Duodenal mucosa (tissue), 2 donors: Measurements from ENCODE around the gene SH2D3A.

Source experiments
- H3K27ac ChIP-seq: one replicate; pipeline ENCODE4 v1.7.0; 2013; ENCODE audit warnings: low read depth, low read length
- H3K27me3 ChIP-seq, 2 donors: one replicate each; pipeline ENCODE4 v1.7.0; 2013; ENCODE audit warnings: low read length in 2 of 2, control low read depth in 1 of 2; ENCODE audit not compliant: insufficient read depth in 2 of 2, control insufficient read depth in 1 of 2
- H3K36me3 ChIP-seq, 2 donors: one replicate each; pipeline ENCODE4 v1.7.0; 2013; ENCODE audit warnings: low read length in 2 of 2, control low read depth in 1 of 2; ENCODE audit not compliant: insufficient read depth in 2 of 2, control insufficient read depth in 1 of 2
- H3K4me1 ChIP-seq, 2 donors: one replicate each; pipeline ENCODE4 v1.7.0; 2013; ENCODE audit warnings: low read length in 2 of 2, control low read depth in 1 of 2; ENCODE audit not compliant: insufficient read depth in 2 of 2, control insufficient read depth in 1 of 2
- H3K4me3 ChIP-seq, 2 donors: one replicate each; pipeline ENCODE4 v1.7.0; 2013; ENCODE audit warnings: low read length in 2 of 2, low read depth in 1 of 2
- H3K9ac ChIP-seq, 2 donors: one replicate each; pipeline ENCODE4 v1.7.0; 2013; ENCODE audit warnings: low read length in 2 of 2, low read depth in 1 of 2
- H3K9me3 ChIP-seq, 2 donors: one replicate each; pipeline ENCODE4 v1.7.0; 2013; ENCODE audit warnings: low read length in 2 of 2, control low read depth in 1 of 2; ENCODE audit not compliant: control insufficient read depth in 1 of 2

Gene SH2D3A

DNA sequence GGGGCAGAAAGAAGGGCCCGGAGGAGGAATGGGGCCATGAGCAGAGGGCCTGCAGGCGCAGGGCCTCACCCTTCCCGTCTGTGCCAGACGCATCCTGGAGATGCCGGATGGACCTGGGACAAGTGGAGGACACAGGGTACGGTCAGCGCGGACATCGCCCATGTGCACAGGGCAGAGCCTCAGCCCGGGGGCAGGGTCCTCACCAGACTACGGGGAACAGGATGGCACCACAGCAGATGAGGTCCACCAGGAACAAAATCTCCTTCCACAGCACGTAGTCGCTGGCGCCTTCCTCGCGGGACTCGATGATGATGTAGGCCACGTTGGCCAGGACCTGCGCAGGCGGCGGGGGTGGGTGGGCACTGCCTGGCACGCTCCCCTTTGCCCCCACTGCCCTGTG, 35.4 kb downstream of the SH2D3A start:
- Histone ChIP-seq H3K36me3 (peaks cover 15 to 22% of the 10 kb centered on the region in 2 donors), H3K27me3 (no peaks in the 10 kb centered on the region), H3K4me1 (peaks cover 15 to 19% of the 10 kb centered on the region in 2 donors), H3K9ac (no peak overlapping the region), H3K9me3 (no peaks in the 10 kb centered on the region), H3K4me3 (no peak overlapping the region), H3K27ac (no peak overlapping the region)

- no peak overlapping the region for H3K27ac ChIP-seq
- peaks cover 13 to 17% of the 10 kb centered on the region in 2 donors for H3K4me1 ChIP-seq
- H3K9ac ChIP-seq, result no peak overlapping the region
Observed at GRCh38 chr19:6730941-6731670, 36.1 kb downstream of the SH2D3A start.

GRCh38 chr19:6730153-6730804, 37.0 kb downstream of the SH2D3A start:
- Histone ChIP-seq H3K27me3 (no peaks in the 10 kb centered on the region), H3K4me1 (peaks cover 13 to 14% of the 10 kb centered on the region in 2 donors), H3K9ac (peak overlapping the region; percentile 26 to 75), H3K9me3 (no peaks in the 10 kb centered on the region), H3K27ac (peak overlapping the region; percentile 42), H3K36me3 (peaks cover 13 to 22% of the 10 kb centered on the region in 2 donors), H3K4me3 (peak overlapping the region; percentile 68 to 71)

More at GRCh38 chr19:6730941-6731670, 36.1 kb downstream of the SH2D3A start:
- Histone ChIP-seq H3K36me3 (peaks cover 15 to 22% of the 10 kb centered on the region in 2 donors), H3K4me3 (no peak overlapping the region), H3K27me3 (no peaks in the 10 kb centered on the region), H3K9me3 (no peaks in the 10 kb centered on the region)

- peak overlapping the region; percentile 26 to 75 for H3K9ac ChIP-seq
- H3K4me1 ChIP-seq, result peaks cover 12 to 15% of the 10 kb centered on the region in 2 donors
- H3K27ac ChIP-seq, result no peak overlapping the region
- H3K27me3 ChIP-seq, result no peaks in the 10 kb centered on the region
- H3K9me3 ChIP-seq, result no peaks in the 10 kb centered on the region
- H3K36me3 ChIP-seq, result peaks cover 13 to 22% of the 10 kb centered on the region in 2 donors
- peak overlapping the region; percentile 68 to 71 for H3K4me3 ChIP-seq
Observed at GRCh38 chr19:6729573-6730152, 37.6 kb downstream of the SH2D3A start.

DNA sequence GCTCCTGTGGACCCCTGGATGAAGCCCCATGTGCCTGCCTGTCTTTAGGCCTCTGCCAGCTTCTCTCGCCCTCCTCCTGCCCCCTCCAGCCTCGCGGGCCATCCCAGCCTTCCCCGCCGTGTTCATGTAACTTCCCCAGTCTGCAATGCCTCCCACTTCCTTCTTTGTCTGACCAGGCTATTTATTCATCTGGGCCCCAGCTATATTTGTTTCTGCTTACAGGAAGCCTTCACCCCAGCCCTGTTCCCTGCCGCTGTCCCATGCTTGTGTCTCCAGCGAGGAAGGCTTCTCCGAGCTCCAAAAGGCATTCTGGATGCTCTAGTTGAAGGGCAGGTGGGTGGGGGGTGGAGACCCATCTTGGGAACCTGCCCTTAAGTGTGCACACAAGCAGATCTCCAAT, 38.9 kb downstream of the SH2D3A start:
- Histone ChIP-seq H3K36me3 (peaks cover 13 to 18% of the 10 kb centered on the region in 2 donors), H3K27me3 (no peaks in the 10 kb centered on the region), H3K4me1 (peaks cover 12 to 16% of the 10 kb centered on the region in 2 donors), H3K9me3 (no peaks in the 10 kb centered on the region), H3K27ac (no peak overlapping the region), H3K4me3 (no peak overlapping the region), H3K9ac (no peak overlapping the region)

- H3K9me3 ChIP-seq, result no peaks in the 10 kb centered on the region
- H3K36me3 ChIP-seq, result no peaks in the 10 kb centered on the region
- no peaks in the 10 kb centered on the region for H3K27me3 ChIP-seq
- H3K4me3 ChIP-seq, result no peak overlapping the region
- H3K4me1 ChIP-seq, result peaks cover 18 to 21% of the 10 kb centered on the region in 2 donors
- no peak overlapping the region for H3K27ac ChIP-seq
- H3K9ac ChIP-seq, result no peak overlapping the region
Observed at GRCh38 chr19:6725513-6726231, 41.6 kb downstream of the SH2D3A start.

DNA sequence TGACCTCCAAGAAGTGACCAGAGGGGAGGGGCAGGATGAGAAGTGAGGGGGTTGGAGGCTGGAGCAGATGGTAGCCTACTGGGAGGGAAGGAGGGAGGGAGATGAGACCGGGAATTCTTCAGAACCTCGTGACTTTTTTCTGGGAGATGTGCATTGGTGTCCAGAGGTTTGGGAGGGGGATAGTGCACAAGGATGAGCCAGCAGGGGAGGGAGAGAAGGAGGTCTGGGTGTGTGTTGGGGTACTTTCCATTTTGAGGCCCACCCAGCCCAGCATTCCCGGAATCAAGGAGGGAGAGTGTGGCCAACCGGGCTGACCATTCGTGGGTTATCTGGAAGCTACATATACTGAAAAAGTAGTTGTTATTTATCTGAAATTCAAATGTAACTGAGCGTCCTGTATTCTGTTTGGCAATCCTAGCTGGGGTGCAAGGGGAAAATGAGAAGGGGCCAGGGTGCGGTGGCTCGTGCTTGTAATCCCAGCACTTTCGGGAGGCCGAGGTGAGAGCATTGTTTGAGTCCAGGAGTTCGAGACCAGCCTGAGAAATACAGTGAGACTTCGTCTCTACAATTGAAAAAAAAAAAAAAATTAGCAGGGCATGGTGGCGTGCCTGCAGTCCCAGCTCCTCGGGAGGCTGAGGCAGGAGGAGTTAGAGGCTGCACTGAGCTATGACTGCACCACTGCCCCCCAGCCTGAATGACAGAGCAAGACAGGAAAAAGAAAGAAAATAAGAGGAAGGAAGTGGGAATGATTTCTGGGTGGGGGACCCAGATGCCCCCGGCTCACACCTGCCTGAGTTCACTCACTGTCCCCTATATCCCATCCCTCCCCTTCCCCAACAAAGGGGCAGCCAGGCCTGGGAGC, 42.4 kb downstream of the SH2D3A start:
- Histone ChIP-seq H3K9me3 (no peaks in the 10 kb centered on the region), H3K9ac (no peak overlapping the region), H3K27ac (no peak overlapping the region), H3K36me3 (no peaks in the 10 kb centered on the region), H3K4me1 (peaks cover 19% of the 10 kb centered on the region in 2 donors), H3K4me3 (no peak overlapping the region), H3K27me3 (no peaks in the 10 kb centered on the region)

GRCh38 chr19:6723738-6724137, 43.5 kb downstream of the SH2D3A start:
- Histone ChIP-seq H3K27ac (no peak overlapping the region), H3K9me3 (no peaks in the 10 kb centered on the region), H3K4me3 (no peak overlapping the region), H3K4me1 (peaks cover 13 to 15% of the 10 kb centered on the region in 2 donors), H3K27me3 (no peaks in the 10 kb centered on the region), H3K36me3 (no peaks in the 10 kb centered on the region), H3K9ac (no peak overlapping the region)

GRCh38 chr19:6723108-6723618, 44.1 kb downstream of the SH2D3A start:
- no peaks in the 10 kb centered on the region for H3K9me3 ChIP-seq
- no peak overlapping the region for H3K27ac ChIP-seq
- H3K9ac ChIP-seq, result no peak overlapping the region
- H3K4me1 ChIP-seq, result peaks cover 12 to 15% of the 10 kb centered on the region in 2 donors
- no peaks in the 10 kb centered on the region for H3K27me3 ChIP-seq
- no peaks in the 10 kb centered on the region for H3K36me3 ChIP-seq
- no peak overlapping the region for H3K4me3 ChIP-seq
